Right atrium auricular region (tissue), 2 donors: Measurements from ENCODE around the gene COPZ2. TPM values are rescaled to one million over a fixed set of nuclear protein-coding genes. Genes with fewer than 3 reads are reported as not detected.

ENCODE experiments used
- DNase-seq: peaks from one replicate; pipeline ENCODE4 v3.0.0-alpha.2; 2019; ENCODE audit warnings: low spot score
- H3K27ac ChIP-seq, 2 donors: fragments of 200-600 bp; sonication (generic); 1 replicate in 1 of 2; 2 replicates in 1 of 2; pipeline ENCODE4 v1.5.1; 2016 to 2019
- H3K27me3 ChIP-seq, 2 donors: fragments of 200-600 bp; sonication (generic); one replicate each; pipeline versions ENCODE4 v1.5.1 to v1.6.0; 2017 to 2019
- H3K36me3 ChIP-seq: fragments of 200-600 bp; sonication (generic); one replicate; pipeline ENCODE4 v1.5.1; 2016
- H3K4me1 ChIP-seq, 2 donors: fragments of 200-600 bp; sonication (generic); one replicate each; pipeline versions ENCODE4 v1.5.1 to v1.6.0; 2017 to 2019
- H3K4me3 ChIP-seq, 2 donors: fragments of 200-600 bp; sonication (generic); 1 replicate in 1 of 2; 2 replicates in 1 of 2; pipeline ENCODE4 v1.5.1; 2017 to 2019; ENCODE audit warnings: mild to moderate bottlenecking in 1 of 2, moderate library complexity in 1 of 2
- H3K9me3 ChIP-seq, 2 donors: fragments of 200-600 bp; sonication (generic); one replicate each; pipeline ENCODE4 v1.5.1; 2019
- total RNA-seq, 2 donors: library from RNA; depleted of rRNA; stranded (reverse); fragments of >200 nt; gene quantifications; one replicate each; pipeline ENCODE4 v1.1.0, GENCODE V29; 2016
- TF ChIP-seq, protein P1 (sequence below), 2 donors: fragments of 200-600 bp; sonication (generic); IDR thresholded peaks; one replicate each; pipeline ENCODE4 v1.5.1; 2019; ENCODE audit warnings: antibody characterized with exemption in 2 of 2

Gene COPZ2
- total RNA-seq, 2 donors from 2014 or later = 43.5 to 48.1 TPM

GRCh38 chr17:47998044-47998443, 39.6 kb downstream of the COPZ2 start:
- TF ChIP-seq, protein P1, sequence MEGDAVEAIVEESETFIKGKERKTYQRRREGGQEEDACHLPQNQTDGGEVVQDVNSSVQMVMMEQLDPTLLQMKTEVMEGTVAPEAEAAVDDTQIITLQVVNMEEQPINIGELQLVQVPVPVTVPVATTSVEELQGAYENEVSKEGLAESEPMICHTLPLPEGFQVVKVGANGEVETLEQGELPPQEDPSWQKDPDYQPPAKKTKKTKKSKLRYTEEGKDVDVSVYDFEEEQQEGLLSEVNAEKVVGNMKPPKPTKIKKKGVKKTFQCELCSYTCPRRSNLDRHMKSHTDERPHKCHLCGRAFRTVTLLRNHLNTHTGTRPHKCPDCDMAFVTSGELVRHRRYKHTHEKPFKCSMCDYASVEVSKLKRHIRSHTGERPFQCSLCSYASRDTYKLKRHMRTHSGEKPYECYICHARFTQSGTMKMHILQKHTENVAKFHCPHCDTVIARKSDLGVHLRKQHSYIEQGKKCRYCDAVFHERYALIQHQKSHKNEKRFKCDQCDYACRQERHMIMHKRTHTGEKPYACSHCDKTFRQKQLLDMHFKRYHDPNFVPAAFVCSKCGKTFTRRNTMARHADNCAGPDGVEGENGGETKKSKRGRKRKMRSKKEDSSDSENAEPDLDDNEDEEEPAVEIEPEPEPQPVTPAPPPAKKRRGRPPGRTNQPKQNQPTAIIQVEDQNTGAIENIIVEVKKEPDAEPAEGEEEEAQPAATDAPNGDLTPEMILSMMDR (IDR thresholded peaks at IDR 0.05) = no peak
- no peak overlapping the region for H3K4me3 ChIP-seq
- no peaks in the 10 kb centered on the region for H3K9me3 ChIP-seq
- H3K4me1 ChIP-seq = peaks cover 0 to 21% of the 10 kb centered on the region in 2 donors
- H3K27me3 ChIP-seq = no peaks in the 10 kb centered on the region
- no peak for DNase-seq
- H3K27ac ChIP-seq = no peak overlapping the region
- H3K36me3 ChIP-seq = no peaks in the 10 kb centered on the region

GRCh38 chr17:47997586-47997985, 40.0 kb downstream of the COPZ2 start:
- TF ChIP-seq, protein P1 (IDR thresholded peaks at IDR 0.05) = no peak
- H3K27ac ChIP-seq = no peak overlapping the region
- H3K4me3 ChIP-seq = no peak overlapping the region
- H3K27me3 ChIP-seq = no peaks in the 10 kb centered on the region
- H3K9me3 ChIP-seq = no peaks in the 10 kb centered on the region
- H3K4me1 ChIP-seq = peaks cover 0 to 19% of the 10 kb centered on the region in 2 donors
- no peak for DNase-seq
- no peaks in the 10 kb centered on the region for H3K36me3 ChIP-seq

DNA sequence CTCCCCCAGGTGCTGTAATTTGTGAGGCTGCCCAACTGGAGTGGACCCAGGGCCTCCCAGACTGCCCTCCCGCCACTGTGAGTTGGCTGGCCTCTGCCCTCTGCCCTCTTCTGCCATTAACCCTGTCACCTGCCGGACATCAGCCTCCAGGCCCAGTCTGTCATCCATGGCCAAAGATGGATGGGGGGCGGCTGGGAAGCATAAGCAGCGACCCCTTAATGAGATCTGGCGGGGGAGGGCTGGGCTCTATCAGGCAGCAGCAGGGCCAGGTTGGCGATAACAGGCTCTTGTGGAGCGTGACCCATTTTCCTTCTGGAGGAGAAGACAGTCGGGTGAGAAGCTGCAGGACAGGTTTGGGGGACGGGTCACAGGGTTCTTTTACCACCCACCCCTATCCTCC, 41.4 kb downstream of the COPZ2 start:
- H3K36me3 ChIP-seq = no peaks in the 10 kb centered on the region
- no peak for DNase-seq
- H3K9me3 ChIP-seq = no peaks in the 10 kb centered on the region
- no peak overlapping the region for H3K27ac ChIP-seq
- H3K4me3 ChIP-seq = no peak overlapping the region
- no peaks in the 10 kb centered on the region for H3K27me3 ChIP-seq
- TF ChIP-seq, protein P1 (IDR thresholded peaks at IDR 0.05) = no peak
- peaks cover 0 to 15% of the 10 kb centered on the region in 2 donors for H3K4me1 ChIP-seq

DNA sequence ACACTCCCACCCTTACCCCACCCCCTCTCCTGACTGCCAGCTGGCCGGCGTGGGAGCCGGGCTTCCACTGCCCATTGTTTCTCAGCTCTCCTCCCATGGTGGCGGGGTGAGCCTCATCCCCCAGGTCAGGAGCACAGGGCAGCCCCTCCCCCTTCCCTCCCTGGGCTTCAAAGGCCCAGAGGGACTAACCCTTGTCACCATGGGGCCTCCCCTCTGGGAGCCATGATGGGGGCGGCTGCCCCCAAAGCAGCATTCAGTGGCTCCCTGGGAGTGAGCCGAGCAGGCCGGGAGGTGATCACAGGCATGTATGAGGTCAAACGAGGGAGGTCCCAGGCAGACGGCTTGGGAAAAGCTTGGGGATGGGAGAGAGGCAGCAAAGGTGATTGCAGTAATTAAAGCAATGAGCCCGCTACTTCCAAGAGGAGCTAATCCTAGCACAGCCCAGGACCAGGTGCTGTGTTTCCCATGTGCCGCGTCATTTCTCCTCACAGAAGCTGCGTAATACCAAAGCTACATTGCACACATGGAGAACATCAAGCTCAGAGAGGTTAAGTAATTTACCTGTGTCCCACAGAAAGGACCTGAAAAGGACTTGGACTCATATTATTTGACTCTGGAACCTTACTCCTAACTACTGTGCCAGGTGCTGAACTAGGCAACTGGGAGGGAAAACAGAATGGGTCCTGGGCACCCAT, 42.2 kb downstream of the COPZ2 start:
- TF ChIP-seq, protein P1 (IDR thresholded peaks at IDR 0.05) = no peak

GRCh38 chr17:47994724-47995123, 42.9 kb downstream of the COPZ2 start:
- Histone ChIP-seq H3K36me3 (no peaks in the 10 kb centered on the region), H3K9me3 (no peaks in the 10 kb centered on the region), H3K4me1 (peaks cover 0 to 15% of the 10 kb centered on the region in 2 donors), H3K4me3 (no peak overlapping the region), H3K27ac (no peak overlapping the region), H3K27me3 (no peaks in the 10 kb centered on the region)
- TF ChIP-seq, protein P1 (IDR thresholded peaks at IDR 0.05) = no peak
- DNase-seq = no peak

More for the DNA sequence above, 42.2 kb downstream of the COPZ2 start:
- Histone ChIP-seq H3K27me3 (no peaks in the 10 kb centered on the region), H3K4me1 (peaks cover 0 to 15% of the 10 kb centered on the region in 2 donors), H3K27ac (no peak overlapping the region), H3K36me3 (no peaks in the 10 kb centered on the region), H3K4me3 (no peak overlapping the region), H3K9me3 (no peaks in the 10 kb centered on the region)
- DNase-seq = no peak

DNA sequence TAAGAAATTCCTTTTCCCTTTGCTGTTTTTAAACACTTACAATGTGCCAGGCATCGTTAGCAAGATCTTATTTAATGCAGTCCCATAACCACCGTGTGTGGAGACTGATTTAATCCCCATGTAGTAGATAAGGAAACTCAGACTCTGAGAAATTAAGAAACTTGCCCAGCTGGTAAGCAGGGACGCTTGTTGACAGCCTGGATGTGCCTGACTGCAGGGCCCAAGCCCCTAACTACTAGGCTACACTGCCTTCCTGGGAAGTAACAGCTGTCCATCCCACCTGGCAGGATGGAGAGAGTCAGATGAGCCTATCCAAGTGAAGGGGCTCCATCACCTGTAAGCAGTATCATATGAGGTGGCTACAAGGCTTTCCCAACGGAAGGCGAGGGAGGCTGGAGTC, 43.6 kb downstream of the COPZ2 start:
- H3K4me3 ChIP-seq = no peak overlapping the region
- TF ChIP-seq, protein P1 (IDR thresholded peaks at IDR 0.05) = no peak
- DNase-seq = no peak
- H3K9me3 ChIP-seq = no peaks in the 10 kb centered on the region
- no peak overlapping the region for H3K27ac ChIP-seq
- H3K4me1 ChIP-seq = peaks cover 0 to 15% of the 10 kb centered on the region in 2 donors
- H3K36me3 ChIP-seq = no peaks in the 10 kb centered on the region
- no peaks in the 10 kb centered on the region for H3K27me3 ChIP-seq
